ENCODE measurements around the gene DVL2.

Gene DVL2

GRCh38 chr17:7238420-7239090 lies 4.2 kb upstream of the DVL2 start:
- no peak for DNase-seq (ENCODE audit: low read depth in 2 of 2)

GRCh38 chr17:7237761-7238419 lies 3.6 kb upstream of the DVL2 start:
- DNase-seq (ENCODE audit: low read depth in 2 of 2) = no peak

- no peak for DNase-seq (ENCODE audit: low read depth in 2 of 2)
These were observed 3.0 kb upstream of the DVL2 start for GRCh38 chr17:7237266-7237760.

GRCh38 chr17:7236808-7237207 lies 2.5 kb upstream of the DVL2 start:
- DNase-seq (ENCODE audit: low read depth in 2 of 2) = no peak

GRCh38 chr17:7235693-7236665 lies 1.7 kb upstream of the DVL2 start:
- no peak for DNase-seq (ENCODE audit: low read depth in 2 of 2)

- no peak for DNase-seq (ENCODE audit: low read depth in 2 of 2)
These were observed 625 bp downstream of the DVL2 start for GRCh38 chr17:7233701-7234082.

- no peak for DNase-seq (ENCODE audit: low read depth in 2 of 2)
These were observed 2.2 kb downstream of the DVL2 start for GRCh38 chr17:7232114-7232513.

GRCh38 chr17:7229504-7229903 lies 4.8 kb downstream of the DVL2 start:
- no peak for DNase-seq (ENCODE audit: low read depth in 2 of 2)

GRCh38 chr17:7228920-7229319 lies 5.4 kb downstream of the DVL2 start:
- no peak for DNase-seq (ENCODE audit: low read depth in 2 of 2)

GRCh38 chr17:7226721-7227710 lies 7.3 kb downstream of the DVL2 start:
- no peak for DNase-seq (ENCODE audit: low read depth in 2 of 2)

GRCh38 chr17:7225711-7226331 lies 8.5 kb downstream of the DVL2 start:
- no peak for DNase-seq (ENCODE audit: low read depth in 2 of 2)

GRCh38 chr17:7224661-7225111 lies 9.6 kb downstream of the DVL2 start:
- no peak for DNase-seq (ENCODE audit: low read depth in 2 of 2)

- DNase-seq (ENCODE audit: low read depth in 2 of 2) = no peak
These were observed 10.2 kb downstream of the DVL2 start for GRCh38 chr17:7224110-7224509.

- no peak for DNase-seq (ENCODE audit: low read depth in 2 of 2)
These were observed 10.9 kb downstream of the DVL2 start for GRCh38 chr17:7223375-7223774.

- no peak for DNase-seq (ENCODE audit: low read depth in 2 of 2)
These were observed 11.4 kb downstream of the DVL2 start for GRCh38 chr17:7222972-7223292.

- no peak for DNase-seq (ENCODE audit: low read depth in 2 of 2)
These were observed 12.0 kb downstream of the DVL2 start for GRCh38 chr17:7222093-7222971.

GRCh38 chr17:7221278-7222092 lies 12.8 kb downstream of the DVL2 start:
- no peak for DNase-seq (ENCODE audit: low read depth in 2 of 2)

- DNase-seq (ENCODE audit: low read depth in 2 of 2) = no peak
These were observed 13.6 kb downstream of the DVL2 start for GRCh38 chr17:7220593-7221277.

All from fibroblast of skin of left biceps (primary cell).